ENCODE results near the gene GFOD1. TPM values are rescaled to one million over a fixed set of nuclear protein-coding genes. Genes with fewer than 3 reads are reported as not detected.

The GFOD1 gene
- total RNA-seq, 2 donors from 2014 or later: 23.8 to 25.3 TPM

DNA sequence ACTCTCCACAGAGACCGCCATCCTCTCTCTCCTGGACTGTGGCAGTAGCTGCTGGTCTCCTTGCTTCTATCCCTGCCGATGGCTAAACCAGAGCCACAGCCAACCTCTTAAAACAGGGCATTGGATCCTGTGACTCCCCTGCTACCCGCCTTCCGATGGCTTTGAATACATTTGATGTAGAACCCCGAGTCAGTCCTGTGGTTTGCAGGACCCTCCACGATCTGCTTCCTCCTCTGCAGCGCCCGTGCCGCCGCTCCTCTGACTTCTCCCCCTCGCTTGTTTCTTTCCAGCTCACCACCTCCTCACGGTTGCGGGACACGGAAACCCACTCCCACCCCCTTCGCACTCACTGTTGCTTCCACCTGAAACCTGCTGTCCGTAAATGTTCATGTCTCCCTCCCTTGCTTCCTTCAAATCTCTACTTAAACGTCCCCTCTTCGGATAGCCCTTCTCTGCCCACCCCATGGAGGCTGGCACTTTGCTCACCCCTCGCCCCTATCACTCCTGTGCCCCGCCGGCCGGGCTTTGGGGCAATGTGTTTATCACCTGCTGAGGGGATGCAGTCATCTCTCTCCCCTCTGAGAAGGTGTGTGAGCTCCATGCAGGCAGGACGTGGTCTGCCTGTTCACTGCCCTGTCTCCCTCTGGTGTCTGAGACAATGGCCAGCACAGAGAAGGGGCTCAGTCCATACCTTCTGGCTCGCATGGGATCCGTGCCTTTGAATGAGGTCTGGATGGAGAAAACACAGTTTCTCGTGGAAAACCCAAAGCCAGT is 67.8 kb downstream of the GFOD1 start:
- Histone ChIP-seq H3K4me1 (ENCODE audit: control insufficient read depth in 1 of 2, low read depth in 2 of 2) (peaks cover 18 to 55% of the 10 kb centered on the region in 2 donors), H3K27ac (no peak overlapping the region), H3K9me3 (no peaks in the 10 kb centered on the region), H3K27me3 (replicated peaks; ENCODE audit: insufficient read depth) (no peaks in the 10 kb centered on the region), H3K36me3 (no peaks in the 10 kb centered on the region), H3K4me3 (no peak overlapping the region)
- TF ChIP-seq, protein P1, sequence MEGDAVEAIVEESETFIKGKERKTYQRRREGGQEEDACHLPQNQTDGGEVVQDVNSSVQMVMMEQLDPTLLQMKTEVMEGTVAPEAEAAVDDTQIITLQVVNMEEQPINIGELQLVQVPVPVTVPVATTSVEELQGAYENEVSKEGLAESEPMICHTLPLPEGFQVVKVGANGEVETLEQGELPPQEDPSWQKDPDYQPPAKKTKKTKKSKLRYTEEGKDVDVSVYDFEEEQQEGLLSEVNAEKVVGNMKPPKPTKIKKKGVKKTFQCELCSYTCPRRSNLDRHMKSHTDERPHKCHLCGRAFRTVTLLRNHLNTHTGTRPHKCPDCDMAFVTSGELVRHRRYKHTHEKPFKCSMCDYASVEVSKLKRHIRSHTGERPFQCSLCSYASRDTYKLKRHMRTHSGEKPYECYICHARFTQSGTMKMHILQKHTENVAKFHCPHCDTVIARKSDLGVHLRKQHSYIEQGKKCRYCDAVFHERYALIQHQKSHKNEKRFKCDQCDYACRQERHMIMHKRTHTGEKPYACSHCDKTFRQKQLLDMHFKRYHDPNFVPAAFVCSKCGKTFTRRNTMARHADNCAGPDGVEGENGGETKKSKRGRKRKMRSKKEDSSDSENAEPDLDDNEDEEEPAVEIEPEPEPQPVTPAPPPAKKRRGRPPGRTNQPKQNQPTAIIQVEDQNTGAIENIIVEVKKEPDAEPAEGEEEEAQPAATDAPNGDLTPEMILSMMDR (IDR thresholded peaks at IDR 0.05): no peak
- DNase-seq (ENCODE audit: low spot score) (no peak), ATAC-seq (ENCODE audit: insufficient number of reproducible peaks, low FRiP score, low read depth) (no peak)

DNA sequence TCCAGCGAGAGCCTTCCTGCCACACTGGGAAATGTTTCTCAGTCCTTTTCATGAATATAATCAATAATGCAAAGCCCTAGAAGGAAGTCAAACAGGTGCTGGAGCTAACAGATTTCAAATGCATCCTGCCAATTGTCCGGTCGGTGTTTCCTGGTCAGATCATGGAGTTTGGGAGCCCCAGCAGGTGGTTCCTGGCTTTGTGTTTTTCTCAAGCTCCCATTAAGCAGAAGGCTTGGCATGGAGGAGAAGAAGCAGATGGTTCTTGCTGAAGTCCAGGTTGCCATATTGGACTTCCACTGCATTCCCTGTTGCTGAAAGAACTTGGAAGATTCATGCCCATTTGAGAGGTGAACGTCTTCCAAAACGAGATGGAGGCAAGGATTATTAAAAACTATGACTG is 68.6 kb downstream of the GFOD1 start:
- DNase-seq (ENCODE audit: low spot score) (no peak), ATAC-seq (ENCODE audit: insufficient number of reproducible peaks, low FRiP score, low read depth) (no peak)
- TF ChIP-seq, protein P1 (IDR thresholded peaks at IDR 0.05): no peak
- Histone ChIP-seq H3K36me3 (no peaks in the 10 kb centered on the region), H3K9me3 (no peaks in the 10 kb centered on the region), H3K27ac (no peak overlapping the region), H3K4me3 (no peak overlapping the region), H3K27me3 (replicated peaks; ENCODE audit: insufficient read depth) (no peaks in the 10 kb centered on the region), H3K4me1 (ENCODE audit: control insufficient read depth in 1 of 2, low read depth in 2 of 2) (peaks cover 22 to 60% of the 10 kb centered on the region in 2 donors)

GRCh38 chr6:13417954-13418353 is 69.4 kb downstream of the GFOD1 start:
- H3K4me3 ChIP-seq: no peak overlapping the region
- H3K36me3 ChIP-seq: no peaks in the 10 kb centered on the region
- peaks cover 19 to 60% of the 10 kb centered on the region in 2 donors for H3K4me1 ChIP-seq (ENCODE audit: control insufficient read depth in 1 of 2, low read depth in 2 of 2)

GRCh38 chr6:13417431-13417830 is 70.0 kb downstream of the GFOD1 start:
- Histone ChIP-seq H3K4me1 (ENCODE audit: control insufficient read depth in 1 of 2, low read depth in 2 of 2) (peaks cover 16 to 60% of the 10 kb centered on the region in 2 donors), H3K27me3 (replicated peaks; ENCODE audit: insufficient read depth) (no peaks in the 10 kb centered on the region)

More at GRCh38 chr6:13417954-13418353, 69.4 kb downstream of the GFOD1 start:
- H3K27me3 ChIP-seq (replicated peaks; ENCODE audit: insufficient read depth): no peaks in the 10 kb centered on the region
- ATAC-seq (ENCODE audit: insufficient number of reproducible peaks, low FRiP score, low read depth) (no peak), DNase-seq (ENCODE audit: low spot score) (no peak)
- H3K27ac ChIP-seq: no peak overlapping the region
- TF ChIP-seq, protein P1 (IDR thresholded peaks at IDR 0.05): no peak
- no peaks in the 10 kb centered on the region for H3K9me3 ChIP-seq

GRCh38 chr6:13415283-13415682 is 72.1 kb downstream of the GFOD1 start:
- TF ChIP-seq, protein P1 (IDR thresholded peaks at IDR 0.05): no peak
- DNase-seq (ENCODE audit: low spot score): no peak
- Histone ChIP-seq H3K9me3 (no peaks in the 10 kb centered on the region), H3K27me3 (replicated peaks; ENCODE audit: insufficient read depth) (no peaks in the 10 kb centered on the region), H3K36me3 (no peaks in the 10 kb centered on the region), H3K4me1 (ENCODE audit: control insufficient read depth in 1 of 2, low read depth in 2 of 2) (peaks cover 20 to 62% of the 10 kb centered on the region in 2 donors), H3K4me3 (no peak overlapping the region), H3K27ac (peak overlapping the region in 1 of 2 donors; percentile 97)
- ATAC-seq (ENCODE audit: insufficient number of reproducible peaks, low FRiP score, low read depth): no peak

More at GRCh38 chr6:13417431-13417830, 70.0 kb downstream of the GFOD1 start:
- Histone ChIP-seq H3K9me3 (no peaks in the 10 kb centered on the region), H3K27ac (no peak overlapping the region), H3K36me3 (no peaks in the 10 kb centered on the region), H3K4me3 (no peak overlapping the region)
- ATAC-seq (ENCODE audit: insufficient number of reproducible peaks, low FRiP score, low read depth) (no peak), DNase-seq (ENCODE audit: low spot score) (no peak)
- TF ChIP-seq, protein P1 (IDR thresholded peaks at IDR 0.05): no peak
